Smooth muscle cell (in vitro differentiated cells): Measurements from ENCODE around the gene ASTN1. TPM values are rescaled to one million over a fixed set of nuclear protein-coding genes. Genes with fewer than 3 reads are reported as not detected.

ENCODE experiments used
- DNase-seq: peaks from one replicate; lab custom pipeline; 2025; ENCODE audit not compliant: unreplicated experiment; lab: John Stamatoyannopoulos, UW
- H2AFZ ChIP-seq: fragments of 200-600 bp; sonication (generic); 2 replicates; pipeline ENCODE4 v1.6.0; 2016; ENCODE audit warnings: antibody characterized with exemption, low read depth, mild to moderate bottlenecking
- H3F3A ChIP-seq: fragments of 200-600 bp; sonication (generic); 2 replicates; pipeline ENCODE4 v1.6.0; 2017; ENCODE audit warnings: antibody characterized with exemption, low read depth
- H3K27ac ChIP-seq: fragments of 200-600 bp; sonication (generic); 2 replicates; pipeline ENCODE4 v1.5.1; 2016; ENCODE audit warnings: low read depth, mild to moderate bottlenecking
- H3K27me3 ChIP-seq: fragments of 200-600 bp; sonication (generic); 2 replicates; pipeline ENCODE4 v1.6.1; 2016; ENCODE audit warnings: low read depth, mild to moderate bottlenecking
- H3K36me3 ChIP-seq: fragments of 200-600 bp; sonication (generic); 2 replicates; pipeline ENCODE4 v1.5.1; 2016; ENCODE audit warnings: low read depth
- H3K4me1 ChIP-seq: fragments of 200-600 bp; sonication (generic); 2 replicates; pipeline ENCODE4 v1.5.1; 2016; ENCODE audit warnings: low read depth
- H3K4me2 ChIP-seq: fragments of 200-600 bp; sonication (generic); 2 replicates; pipeline ENCODE4 v1.6.0; 2016; ENCODE audit warnings: mild to moderate bottlenecking
- H3K4me3 ChIP-seq: fragments of 200-600 bp; sonication (generic); 2 replicates; pipeline ENCODE4 v1.5.1; 2016; ENCODE audit warnings: mild to moderate bottlenecking
- H3K79me2 ChIP-seq: fragments of 200-600 bp; sonication (generic); 2 replicates; pipeline ENCODE4 v1.6.0; 2016; ENCODE audit warnings: low read depth, mild to moderate bottlenecking
- H3K9ac ChIP-seq: fragments of 200-600 bp; sonication (generic); 2 replicates; pipeline ENCODE4 v1.6.0; 2016; ENCODE audit warnings: low read depth
- H3K9me3 ChIP-seq: fragments of 200-600 bp; sonication (generic); replicated peaks from 2 replicates; pipeline ENCODE4 v1.5.1; 2016; ENCODE audit warnings: low read depth
- H4K20me1 ChIP-seq: fragments of 200-600 bp; sonication (generic); 2 replicates; pipeline ENCODE4 v1.6.0; 2016; ENCODE audit warnings: low read depth
- CTCF ChIP-seq: fragments of 200-600 bp; sonication (generic); IDR thresholded peaks from 2 replicates; pipeline ENCODE4 v1.5.1; 2017; ENCODE audit warnings: borderline replicate concordance, mild to moderate bottlenecking, antibody characterized with exemption; ENCODE audit not compliant: insufficient read depth, poor library complexity, severe bottlenecking
- WGBS: methylation state at CpG from one replicate; pipeline ENCODE4 v1.1.7; 2016; ENCODE audit warnings: low lambda C conversion rate; 5-methylcytosine and 5-hydroxymethylcytosine counted together
- polyA plus RNA-seq: library from polyadenylated mRNA; unstranded; fragments of >200 nt; fragmentation: Nextera tagmentation; extraction: Ambion mirVana; gene quantifications from 2 replicates; pipeline ENCODE4 v1.2.1, GENCODE V29; 2016
- total RNA-seq: library from RNA; depleted of rRNA; stranded (reverse); fragments of >200 nt; gene quantifications from 2 replicates; pipeline ENCODE4 v1.2.3, GENCODE V29; 2014

Gene ASTN1
- total and polyA plus RNA-seq, 2 experiments from 2014 or later, result 0.04 TPM; not detected in 1

DNA sequence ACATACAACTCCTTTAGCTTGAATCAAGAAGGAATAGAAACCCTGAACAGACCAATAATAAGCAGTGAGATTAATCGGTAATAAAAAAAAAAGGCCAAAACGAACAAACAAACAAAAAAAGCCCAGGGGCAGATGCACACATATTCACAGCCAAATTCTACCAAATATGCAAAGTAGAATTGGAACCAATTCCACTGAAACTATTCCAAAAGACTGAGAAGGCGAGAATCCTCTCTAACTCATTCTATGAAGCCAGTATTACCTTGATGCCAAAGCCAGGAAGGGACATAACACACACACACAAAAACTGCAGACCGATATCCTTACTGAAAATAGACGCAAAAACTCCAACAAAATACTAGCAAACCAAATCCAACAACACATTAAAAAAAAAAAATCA is 161.6 kb downstream of the ASTN1 start:
- Histone ChIP-seq H3K4me3 (no peak overlapping the region), H3K9ac (no peak overlapping the region), H3K9me3 (no peaks in the 10 kb centered on the region), H3K27me3 (no peaks in the 10 kb centered on the region), H2AFZ (no peak overlapping the region), H3K4me2 (no peak overlapping the region), H3F3A (no peaks in the 10 kb centered on the region), H4K20me1 (no peaks in the 10 kb centered on the region), H3K4me1 (no peaks in the 10 kb centered on the region), H3K79me2 (no peaks in the 10 kb centered on the region), H3K36me3 (no peaks in the 10 kb centered on the region), H3K27ac (no peak overlapping the region)
- WGBS, result 70% methylated on average over 5 of the region's 5 CpGs
- TF ChIP-seq CTCF, result no peak
- no peak for DNase-seq

DNA sequence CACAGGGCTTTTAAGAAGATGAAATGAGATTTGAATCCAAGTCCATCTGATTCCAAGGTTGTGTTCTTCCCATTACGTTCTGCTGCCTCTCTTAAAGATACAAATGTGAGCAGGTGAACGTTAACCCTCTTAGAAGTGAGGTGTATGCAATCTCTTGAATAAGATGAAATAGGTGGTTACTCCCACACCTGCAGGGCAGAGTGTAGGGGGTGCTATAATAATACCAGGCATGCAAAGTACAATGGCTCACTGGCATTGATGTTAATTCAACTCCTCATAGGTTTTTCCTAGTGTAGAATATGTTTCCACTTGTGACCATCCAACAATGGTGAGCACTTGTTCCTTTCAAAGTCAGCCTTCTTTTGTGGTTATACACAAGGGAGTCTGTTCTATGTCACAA is 163.0 kb downstream of the ASTN1 start:
- H3K4me1 ChIP-seq, result no peaks in the 10 kb centered on the region
- no peaks in the 10 kb centered on the region for H4K20me1 ChIP-seq
- no peak for TF ChIP-seq CTCF
- H3F3A ChIP-seq, result no peaks in the 10 kb centered on the region
- H3K4me2 ChIP-seq, result no peak overlapping the region
- no peak overlapping the region for H3K9ac ChIP-seq
- no peak overlapping the region for H2AFZ ChIP-seq
- 74% methylated on average over 2 of the region's 2 CpGs for WGBS
- no peak overlapping the region for H3K27ac ChIP-seq
- H3K79me2 ChIP-seq, result no peaks in the 10 kb centered on the region
- no peaks in the 10 kb centered on the region for H3K36me3 ChIP-seq
- no peaks in the 10 kb centered on the region for H3K9me3 ChIP-seq
- no peaks in the 10 kb centered on the region for H3K27me3 ChIP-seq
- DNase-seq, result no peak
- no peak overlapping the region for H3K4me3 ChIP-seq

- Histone ChIP-seq H3K79me2 (no peaks in the 10 kb centered on the region), H3K4me1 (no peaks in the 10 kb centered on the region), H3K4me3 (no peak overlapping the region), H3K4me2 (no peak overlapping the region), H3K36me3 (no peaks in the 10 kb centered on the region), H2AFZ (no peak overlapping the region), H3F3A (no peaks in the 10 kb centered on the region), H3K27ac (no peak overlapping the region), H4K20me1 (no peaks in the 10 kb centered on the region), H3K9me3 (no peaks in the 10 kb centered on the region), H3K9ac (no peak overlapping the region), H3K27me3 (no peaks in the 10 kb centered on the region)
- WGBS, result 87% methylated on average over 5 of the region's 5 CpGs
- no peak for DNase-seq
- TF ChIP-seq CTCF, result no peak
Observed at GRCh38 chr1:176998183-176998795, 166.2 kb downstream of the ASTN1 start.

GRCh38 chr1:176996456-176997090 is 167.9 kb downstream of the ASTN1 start:
- Histone ChIP-seq H3K79me2 (no peaks in the 10 kb centered on the region), H3K4me3 (no peak overlapping the region), H3K27ac (no peak overlapping the region), H3F3A (no peaks in the 10 kb centered on the region), H3K36me3 (no peaks in the 10 kb centered on the region), H3K9ac (no peak overlapping the region), H3K27me3 (no peaks in the 10 kb centered on the region), H4K20me1 (no peaks in the 10 kb centered on the region), H3K4me1 (no peaks in the 10 kb centered on the region), H3K9me3 (no peaks in the 10 kb centered on the region), H3K4me2 (no peak overlapping the region), H2AFZ (no peak overlapping the region)
- no peak for TF ChIP-seq CTCF
- no peak for DNase-seq
- WGBS, result 21% methylated on average over 4 of the region's 4 CpGs
